IMR-90 (cell line): ENCODE results near the gene HOXC10. TPM values are rescaled to one million over a fixed set of nuclear protein-coding genes. Genes with fewer than 3 reads are reported as not detected.

Experiments
- ATAC-seq: fragments of 200-7000 bp; cut with Tn5 transposase; 2 replicates; pipeline ENCODE4 v1.9.1; 2020; ENCODE audit warnings: low read depth, mild to moderate bottlenecking, moderate library complexity
- BruUV-seq: library from RNA; stranded (reverse); fragments of 400-500 nt; replicated peaks from 2 replicates; lab custom pipeline; 2021; lab: Mats Ljungman, UMichigan
- CTCF ChIA-PET: fragments of 300-600 bp; formaldehyde crosslinking; extraction: SDS; loops from one replicate; lab custom pipeline; 2021; ENCODE audit warnings: antibody characterized with exemption; lab: Yijun Ruan, JAX
- POLR2A ChIA-PET: fragments of 300-600 bp; sonication (Branson Sonifier 250); formaldehyde crosslinking; loops from one replicate; lab custom pipeline; 2022; ENCODE audit warnings: antibody characterized with exemption; ENCODE audit not compliant: unreplicated experiment; lab: Charles Lee
- DNase-seq: peaks from one replicate; pipeline ENCODE4 v3.0.0; 2013
- H2AFZ ChIP-seq: replicated peaks from 2 replicates; pipeline ENCODE3; 2013; ENCODE audit warnings: low read length, mild to moderate bottlenecking; ENCODE audit not compliant: poor library complexity
- H2AK5ac ChIP-seq: 2 replicates; pipeline ENCODE4 v1.6.1; 2013; ENCODE audit warnings: low read depth, low read length, inconsistent platforms
- H2AK9ac ChIP-seq: replicated peaks from 2 replicates; pipeline ENCODE3; 2013; ENCODE audit warnings: mild to moderate bottlenecking, low read depth, low read length, moderate library complexity; ENCODE audit not compliant: poor library complexity
- H2BK120ac ChIP-seq: 2 replicates; pipeline ENCODE4 v1.6.1; 2013; ENCODE audit warnings: low read depth, low read length, inconsistent platforms
- H2BK15ac ChIP-seq: 3 replicates; pipeline ENCODE4 v1.6.1; 2013; ENCODE audit warnings: low read depth, low read length, inconsistent platforms
- H2BK20ac ChIP-seq: 2 replicates; pipeline ENCODE4 v1.6.1; 2013; ENCODE audit warnings: low read depth, mild to moderate bottlenecking, inconsistent platforms, low read length, moderate library complexity
- H2BK5ac ChIP-seq: 2 replicates; pipeline ENCODE4 v1.6.1; 2013; ENCODE audit warnings: mild to moderate bottlenecking, low read depth, low read length, inconsistent platforms; ENCODE audit not compliant: poor library complexity, severe bottlenecking
- H3K14ac ChIP-seq: replicated peaks from 2 replicates; pipeline ENCODE4 v1.6.1; 2013; ENCODE audit warnings: low read depth, low read length, inconsistent platforms
- H3K18ac ChIP-seq: 2 replicates; pipeline ENCODE4 v1.6.1; 2013; ENCODE audit warnings: low read depth, low read length, control low read depth
- H3K23ac ChIP-seq: 2 replicates; pipeline ENCODE4 v1.6.1; 2013; ENCODE audit warnings: low read depth, low read length, inconsistent platforms
- H3K27ac ChIP-seq: 2 replicates; pipeline ENCODE4 v1.5.1; 2013; ENCODE audit warnings: mild to moderate bottlenecking, control low read depth, low read length; ENCODE audit not compliant: insufficient read depth
- H3K27me3 ChIP-seq: 2 replicates; pipeline ENCODE4 v1.6.1; 2013; ENCODE audit warnings: low read length; ENCODE audit not compliant: control insufficient read depth, insufficient read depth
- H3K36me3 ChIP-seq: 2 replicates; pipeline ENCODE4 v1.6.1; 2013; ENCODE audit warnings: low read length, mixed read lengths; ENCODE audit not compliant: control insufficient read depth, insufficient read depth
- H3K4ac ChIP-seq: 2 replicates; pipeline ENCODE4 v1.6.1; 2013; ENCODE audit warnings: low read depth, low read length, inconsistent platforms
- H3K4me1 ChIP-seq: 2 replicates; pipeline ENCODE4 v1.6.1; 2013; ENCODE audit warnings: low read length, mixed read lengths; ENCODE audit not compliant: control insufficient read depth, insufficient read depth
- H3K4me2 ChIP-seq: 2 replicates; pipeline ENCODE4 v1.6.1; 2013; ENCODE audit warnings: low read depth, mild to moderate bottlenecking, control low read depth, low read length, moderate library complexity
- H3K4me3 ChIP-seq: 2 replicates; pipeline ENCODE4 v1.5.1; 2013; ENCODE audit warnings: low read depth, mild to moderate bottlenecking, control low read depth, low read length, moderate library complexity; ENCODE audit not compliant: insufficient read depth
- H3K56ac ChIP-seq: 2 replicates; pipeline ENCODE4 v1.6.1; 2013; ENCODE audit warnings: low read length, inconsistent platforms; ENCODE audit not compliant: insufficient read depth; ENCODE audit errors: extremely low read depth
- H3K79me1 ChIP-seq, 2 experiments: 2 replicates each; pipeline ENCODE4 v1.6.1; 2013; ENCODE audit warnings: low read length in 2 of 2, inconsistent platforms in 1 of 2, low read depth in 1 of 2
- H3K9ac ChIP-seq: 2 replicates; pipeline ENCODE4 v1.6.1; 2013; ENCODE audit warnings: low read depth, low read length, control low read depth
- H3K9me1 ChIP-seq: 2 replicates; pipeline ENCODE4 v1.6.1; 2013; ENCODE audit warnings: low read length, inconsistent platforms; ENCODE audit not compliant: insufficient read depth
- H3K9me3 ChIP-seq: 2 replicates; pipeline ENCODE4 v1.6.1; 2013; ENCODE audit warnings: low read length; ENCODE audit not compliant: control insufficient read depth, insufficient read depth
- H4K20me1 ChIP-seq: 2 replicates; pipeline ENCODE4 v1.6.1; 2013; ENCODE audit warnings: low read length, inconsistent platforms; ENCODE audit not compliant: insufficient read depth
- H4K5ac ChIP-seq: 2 replicates; pipeline ENCODE4 v1.6.1; 2013; ENCODE audit warnings: mild to moderate bottlenecking, low read depth, low read length, control low read depth
- H4K8ac ChIP-seq, 2 experiments: 2 replicates each; pipeline ENCODE4 v1.6.1; 2013; ENCODE audit warnings: low read depth in 2 of 2, low read length in 2 of 2, control low read depth in 1 of 2, inconsistent platforms in 1 of 2
- H4K91ac ChIP-seq: 2 replicates; pipeline ENCODE4 v1.6.1; 2013; ENCODE audit warnings: low read depth, low read length, inconsistent platforms; ENCODE audit not compliant: insufficient read depth
- BHLHE40 ChIP-seq: fragments of 150-350 bp; IDR thresholded peaks from 2 replicates; pipeline ENCODE4 v1.6.1; 2016; ENCODE audit warnings: mild to moderate bottlenecking, low read depth, low read length
- CEBPB ChIP-seq: IDR thresholded peaks from 2 replicates; pipeline ENCODE4 v1.6.1; 2012; ENCODE audit warnings: low read depth, low read length, improper control_type of control experiment
- CTCF ChIP-seq: conservative IDR thresholded peaks from 2 replicates; pipeline ENCODE4 v1.5.1; 2012; ENCODE audit warnings: mild to moderate bottlenecking, low read depth, low read length, improper control_type of control experiment
- ELK1 ChIP-seq: fragments of 150-350 bp; IDR thresholded peaks from 2 replicates; pipeline ENCODE4 v1.6.1; 2016; ENCODE audit warnings: low read depth, mild to moderate bottlenecking, low read length, moderate library complexity, borderline replicate concordance
- FOS ChIP-seq: fragments of 150-350 bp; IDR thresholded peaks from 2 replicates; pipeline ENCODE4 v1.6.1; 2016; ENCODE audit warnings: low read depth, low read length
- MAZ ChIP-seq: IDR thresholded peaks from 2 replicates; pipeline ENCODE4 v1.6.1; 2012; ENCODE audit warnings: low read depth, mild to moderate bottlenecking, low read length, improper control_type of control experiment, moderate library complexity, borderline replicate concordance
- MXI1 ChIP-seq: IDR thresholded peaks from 2 replicates; pipeline ENCODE4 v1.6.1; 2012; ENCODE audit warnings: low read depth, mild to moderate bottlenecking, low read length, moderate library complexity, borderline replicate concordance
- POLR2A ChIP-seq: IDR thresholded peaks from 2 replicates; pipeline ENCODE4 v1.6.1; 2012; ENCODE audit warnings: mild to moderate bottlenecking, low read depth, low read length
- RFX5 ChIP-seq: IDR thresholded peaks from 2 replicates; pipeline ENCODE4 v1.8.0; 2012; ENCODE audit warnings: low read depth, mild to moderate bottlenecking, low read length, moderate library complexity
- SMC3 ChIP-seq: fragments of 150-350 bp; IDR thresholded peaks from 2 replicates; pipeline ENCODE4 v1.6.1; 2016; ENCODE audit warnings: low read depth, mild to moderate bottlenecking, antibody characterized with exemption, low read length, moderate library complexity
- USF2 ChIP-seq: fragments of 150-350 bp; IDR thresholded peaks from 2 replicates; pipeline ENCODE4 v1.6.1; 2017; ENCODE audit warnings: mild to moderate bottlenecking, antibody characterized with exemption, low read length, low read depth
- WGBS, 2 experiments: methylation state at CpG; one replicate each; pipeline versions ENCODE4 v1.1.5 to v1.1.7; 2013; ENCODE audit warnings: missing lambda C conversion rate in 2 of 2; ENCODE audit not compliant: insufficient read length in 1 of 2; ENCODE audit errors: extremely low coverage in 2 of 2; 5-methylcytosine and 5-hydroxymethylcytosine counted together
- dilution Hi-C: fragments of 300-500 bp; cut with HindIII; formaldehyde crosslinking; loops from one replicate; pipeline ENCODE4 v1.14.3; 2018; ENCODE audit warnings: low sequenced_read_pairs; ENCODE audit not compliant: unreplicated experiment
- in situ Hi-C: fragments of 300-500 bp; cut with MboI; formaldehyde crosslinking; loops from 3 replicates; pipeline ENCODE4 v1.14.3; 2019; ENCODE audit warnings: low sequenced_read_pairs, inconsistent platforms, mixed read lengths
- intact Hi-C: fragments of 100-400 bp; cut with micrococcal nuclease; formaldehyde crosslinking; loops from 2 replicates; pipeline ENCODE4 v1.10.0; 2022
- polyA plus RNA-seq, 3 experiments: library from polyadenylated mRNA; depleted of rRNA; stranded (reverse); fragments of >200 nt; gene quantifications; 2 replicates each; pipeline ENCODE4 v1.2.3, GENCODE V29; 2012; ENCODE audit warnings: low replicate concordance in 1 of 3
- total RNA-seq: library from RNA; depleted of rRNA; stranded (reverse); fragments of >200 nt; gene quantifications from 2 replicates; pipeline ENCODE4 v1.2.3, GENCODE V29; 2012

The HOXC10 gene
- total and polyA plus RNA-seq, 2 of the 4 experiments (the other 2 are of a cell fraction), result 0.15 TPM; not detected in 1

- TF ChIP-seq USF2, result no peak
These were observed 35.1 kb upstream of the HOXC10 start (continued) for GRCh38 chr12:53949631-53950436.

- no peaks in the 10 kb centered on the region for H3K36me3 ChIP-seq
- H2AK5ac ChIP-seq, result no peak overlapping the region
- no peak overlapping the region for H3K4me2 ChIP-seq
- H3K27me3 ChIP-seq, result peaks cover 94% of the 10 kb centered on the region
- H4K20me1 ChIP-seq, result no peaks in the 10 kb centered on the region
- DNase-seq (no peak), ATAC-seq (no peak)
- BruUV-seq, result no TSS peak
- H2BK5ac ChIP-seq, result no peak overlapping the region
- no peaks in the 10 kb centered on the region for H3K79me1 ChIP-seq
- no peak overlapping the region for H3K4ac ChIP-seq
- no peak overlapping the region for H3K18ac ChIP-seq
- in situ Hi-C loops (no loop called here), intact Hi-C loops (no loop called here), dilution Hi-C loops (no loop called here)
- H4K5ac ChIP-seq, result no peak overlapping the region
- H4K91ac ChIP-seq, result no peak overlapping the region
- H3K9me1 ChIP-seq, result no peaks in the 10 kb centered on the region
- H3K56ac ChIP-seq, result no peak overlapping the region
- POLR2A ChIA-PET, result no interaction called here
- no peak overlapping the region for H2AFZ ChIP-seq
- CTCF ChIA-PET, result no interaction called here
- H2BK120ac ChIP-seq, result no peak overlapping the region
- peaks cover 7% of the 10 kb centered on the region; the same call in 1 of the 2 replicates for H3K9me3 ChIP-seq
- no peak overlapping the region for H2AK9ac ChIP-seq
- H3K23ac ChIP-seq, result no peak overlapping the region
- H3K14ac ChIP-seq, result no peak overlapping the region
- H3K4me3 ChIP-seq, result no peak overlapping the region
- WGBS, 2 experiments, result no CpG with 5 or more reads among the region's 10 CpGs
- no peak overlapping the region for H4K8ac ChIP-seq
- H2BK20ac ChIP-seq, result no peak overlapping the region
- no peak overlapping the region for H3K9ac ChIP-seq
- no peak overlapping the region for H2BK15ac ChIP-seq
- H3K27ac ChIP-seq, result no peak overlapping the region
- H3K4me1 ChIP-seq, result no peaks in the 10 kb centered on the region
- TF ChIP-seq CEBPB (no peak), MXI1 (no peak), FOS (no peak), POLR2A (no peak), MAZ (no peak), BHLHE40 (no peak), CTCF (no peak), USF2 (no peak), ELK1 (no peak), SMC3 (no peak), RFX5 (no peak)
These were observed 34.5 kb upstream of the HOXC10 start for GRCh38 chr12:53950437-53950773.
